IPS DF 6.9 (cell line): ENCODE results near the gene HHIPL2.

ENCODE experiments used
- DNase-seq: peaks from one replicate; pipeline ENCODE4 v3.0.0-alpha.2; 2013; ENCODE audit warnings: low read depth, low spot score
- H3K27ac ChIP-seq: one replicate; pipeline ENCODE4 v1.5.1; 2013; ENCODE audit warnings: low read length, control low read depth
- H3K27me3 ChIP-seq: 2 replicates; pipeline ENCODE4 v1.6.1; 2013; ENCODE audit warnings: mild to moderate bottlenecking, low read length; ENCODE audit not compliant: control insufficient read depth, insufficient read depth
- H3K36me3 ChIP-seq: 2 replicates; pipeline ENCODE4 v1.6.1; 2013; ENCODE audit warnings: low read length; ENCODE audit not compliant: control insufficient read depth, insufficient read depth
- H3K4me1 ChIP-seq: 2 replicates; pipeline ENCODE4 v1.6.1; 2013; ENCODE audit warnings: low read length; ENCODE audit not compliant: control insufficient read depth, insufficient read depth
- H3K4me3 ChIP-seq: 2 replicates; pipeline ENCODE4 v1.5.1; 2013; ENCODE audit warnings: mild to moderate bottlenecking, low read length
- H3K9me3 ChIP-seq: 2 replicates; pipeline ENCODE4 v1.6.1; 2013; ENCODE audit warnings: low read length, inconsistent platforms; ENCODE audit not compliant: control insufficient read depth, insufficient read depth
- WGBS: extraction: QIAGEN DNeasy Blood & Tissue Kit; methylation state at CpG from one replicate; pipeline ENCODE4 v1.1.7; 2013; ENCODE audit warnings: mixed read lengths, missing lambda C conversion rate; ENCODE audit not compliant: insufficient read length, insufficient coverage; 5-methylcytosine and 5-hydroxymethylcytosine counted together

The HHIPL2 gene

DNA sequence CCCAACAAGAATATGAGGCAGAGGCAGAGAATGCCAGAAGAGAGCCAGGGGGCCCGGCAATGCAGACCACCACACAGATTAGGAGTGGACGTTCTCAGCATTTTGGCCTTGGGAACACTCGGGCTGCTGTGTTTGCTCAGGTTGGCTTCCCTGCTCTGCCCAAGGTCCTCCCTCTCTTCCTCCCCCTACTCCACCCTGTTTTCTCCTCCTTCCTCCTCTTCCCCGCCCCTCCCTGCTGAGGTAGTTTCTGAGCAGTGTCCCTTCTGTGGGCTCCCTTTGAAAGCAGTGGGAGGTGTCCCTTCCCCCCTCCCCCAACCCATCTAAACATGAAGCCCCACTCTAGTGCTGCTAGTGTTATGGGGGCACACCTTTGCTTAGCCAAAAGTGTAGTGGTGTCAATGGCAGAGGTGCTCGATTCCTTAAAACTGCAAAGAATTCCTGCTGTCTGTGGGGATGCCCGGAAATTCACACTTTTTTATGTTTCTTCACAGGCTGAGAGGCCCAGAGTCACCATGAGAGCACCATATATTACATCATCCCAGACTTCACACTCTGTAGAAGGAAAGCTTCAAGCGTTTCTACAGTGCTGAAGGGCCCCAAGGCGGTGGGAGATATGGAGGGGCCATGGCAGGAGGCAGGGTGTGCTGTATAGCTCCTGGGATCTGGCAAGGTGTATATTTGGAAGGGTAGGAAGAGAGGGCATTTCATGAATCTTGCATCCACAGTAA, at the start of gene HHIPL2:
TSS of gene HHIPL2 (minus strand) at position 161 of the 728 bp plus-strand sequence. CDS start at position 101, 60 bp downstream.
- no peak within 1 kb of the TSS for H3K27ac ChIP-seq
- no CpG with 5 or more reads among the region's 8 CpGs for WGBS
- no peak within 1 kb of the TSS for H3K4me3 ChIP-seq
- DNase-seq = no peak
- no peaks in the 10 kb centered on the region for H3K9me3 ChIP-seq
- no peaks in the 10 kb centered on the region for H3K27me3 ChIP-seq
- H3K36me3 ChIP-seq = no peaks in the 10 kb centered on the region
- H3K4me1 ChIP-seq = no peaks in the 10 kb centered on the region

- H3K4me3 ChIP-seq = no peak overlapping the region
- H3K4me1 ChIP-seq = no peaks in the 10 kb centered on the region
- no peaks in the 10 kb centered on the region for H3K27me3 ChIP-seq
- H3K27ac ChIP-seq = no peak overlapping the region
- no peaks in the 10 kb centered on the region for H3K9me3 ChIP-seq
- DNase-seq = no peak
- WGBS = no CpG with 5 or more reads among the region's 4 CpGs
- H3K36me3 ChIP-seq = no peaks in the 10 kb centered on the region
Measured at GRCh38 chr1:222596696-222597095, 48.8 kb upstream of the HHIPL2 start.

DNA sequence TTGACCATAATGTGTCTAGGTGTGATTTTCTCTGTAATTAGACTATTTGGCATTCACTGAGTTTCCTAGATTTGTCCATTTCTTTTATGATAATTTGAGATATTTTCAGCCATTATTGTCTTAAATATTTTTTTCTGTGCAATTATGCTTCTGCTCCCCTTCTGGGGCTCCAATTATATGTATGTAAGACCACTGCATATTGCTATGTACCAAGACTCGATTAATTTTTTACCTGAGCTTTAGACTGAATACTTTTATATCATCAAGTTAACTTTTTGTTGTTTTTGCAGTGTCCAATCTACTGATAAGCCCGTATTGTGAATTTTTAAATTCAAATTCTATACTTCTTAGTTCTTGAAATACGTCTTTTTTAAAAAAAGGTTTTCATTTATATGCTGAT, 46.9 kb upstream of the HHIPL2 start:
- Histone ChIP-seq H3K27me3 (no peaks in the 10 kb centered on the region), H3K36me3 (no peaks in the 10 kb centered on the region), H3K4me3 (no peak overlapping the region), H3K27ac (no peak overlapping the region), H3K9me3 (no peaks in the 10 kb centered on the region), H3K4me1 (no peaks in the 10 kb centered on the region)
- no peak for DNase-seq
- no CpG with 5 or more reads among the region's 3 CpGs for WGBS

DNA sequence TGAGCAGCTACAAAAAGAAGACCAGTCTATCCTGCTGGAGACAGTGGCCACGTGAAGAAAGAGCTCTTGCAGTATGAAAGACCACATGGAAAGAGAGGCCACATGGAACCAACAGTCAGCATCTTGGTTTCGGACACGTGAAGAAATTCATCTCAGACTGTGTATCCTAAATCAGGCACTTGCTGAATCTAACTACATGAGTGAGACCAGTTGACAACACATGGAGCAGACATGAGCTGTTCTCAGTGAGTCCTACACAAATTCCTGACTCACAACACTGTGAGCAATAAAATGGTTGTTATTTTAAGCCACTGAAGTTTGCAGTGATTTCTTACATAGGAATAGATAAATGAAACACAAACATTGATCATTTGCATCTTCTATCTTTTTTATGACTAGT, 44.3 kb upstream of the HHIPL2 start:
- Histone ChIP-seq H3K9me3 (no peaks in the 10 kb centered on the region), H3K27me3 (no peaks in the 10 kb centered on the region), H3K4me1 (no peaks in the 10 kb centered on the region), H3K4me3 (no peak overlapping the region), H3K27ac (no peak overlapping the region), H3K36me3 (no peaks in the 10 kb centered on the region)
- DNase-seq = no peak
- no CpG with 5 or more reads among the region's 3 CpGs for WGBS

- peak within 1 kb of the TSS; percentile 93; the same call in 1 of the 2 replicates for H3K4me3 ChIP-seq
- H3K27ac ChIP-seq = no peak within 1 kb of the TSS
- no peaks in the 10 kb centered on the region for H3K4me1 ChIP-seq
- DNase-seq = peak; percentile 48
- no peaks in the 10 kb centered on the region for H3K27me3 ChIP-seq
- no CpG with 5 or more reads among the region's 41 CpGs for WGBS
- H3K9me3 ChIP-seq = no peaks in the 10 kb centered on the region
- H3K36me3 ChIP-seq = no peaks in the 10 kb centered on the region; the same call in 1 of the 2 replicates
Measured at GRCh38 chr1:222589462-222590302, 41.8 kb upstream of the HHIPL2 start, which contains the start of gene TAF1A. Gene TAF1A, minus strand, starts transcription at chr1:222589933.

DNA sequence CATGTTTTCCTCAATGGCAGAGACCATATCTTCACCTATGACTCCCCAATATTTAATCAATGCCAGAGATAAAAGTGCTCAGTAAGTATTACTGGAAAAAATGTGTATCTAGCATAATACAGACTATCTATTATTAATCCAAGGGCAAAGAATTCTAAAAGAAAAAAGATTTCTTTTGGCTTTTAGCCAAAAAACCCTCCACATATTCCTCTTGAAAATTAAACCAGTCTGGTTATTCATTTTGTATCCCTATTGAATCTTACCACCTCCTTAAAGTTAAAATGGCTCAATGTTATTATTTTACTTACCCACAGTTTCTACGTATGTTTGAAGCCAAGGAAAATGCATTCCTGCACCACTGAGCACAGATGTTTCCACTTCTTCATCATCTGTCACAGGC, 40.2 kb upstream of the HHIPL2 start:
- no CpG with 5 or more reads among the region's 1 CpG for WGBS
- Histone ChIP-seq H3K4me1 (no peaks in the 10 kb centered on the region), H3K27me3 (no peaks in the 10 kb centered on the region), H3K36me3 (no peaks in the 10 kb centered on the region; the same call in 1 of the 2 replicates), H3K27ac (no peak overlapping the region), H3K9me3 (no peaks in the 10 kb centered on the region), H3K4me3 (no peak overlapping the region)
- DNase-seq = no peak

DNA sequence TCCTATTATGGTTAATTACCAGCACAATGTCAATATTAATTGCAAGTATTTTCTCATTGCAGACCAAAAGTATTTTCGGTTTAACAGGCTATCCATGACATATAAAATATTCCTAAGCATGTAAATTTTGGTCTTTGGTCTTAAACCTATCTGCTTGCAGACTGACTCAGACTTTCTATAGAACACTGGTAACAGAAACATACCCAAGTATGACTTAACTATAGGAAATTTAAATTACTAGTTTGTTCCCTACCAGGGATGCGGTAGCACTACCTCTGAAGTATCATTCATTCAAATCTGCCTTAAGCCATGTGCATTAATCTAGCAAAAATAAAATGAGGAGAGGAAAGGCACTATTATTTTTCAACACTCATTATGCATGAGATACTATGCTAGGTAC, 38.9 kb upstream of the HHIPL2 start:
- Histone ChIP-seq H3K27me3 (no peaks in the 10 kb centered on the region), H3K36me3 (no peaks in the 10 kb centered on the region; the same call in 1 of the 2 replicates), H3K9me3 (no peaks in the 10 kb centered on the region), H3K4me1 (no peaks in the 10 kb centered on the region), H3K4me3 (no peak overlapping the region), H3K27ac (no peak overlapping the region)
- no CpG with 5 or more reads among the region's 2 CpGs for WGBS
- DNase-seq = no peak

DNA sequence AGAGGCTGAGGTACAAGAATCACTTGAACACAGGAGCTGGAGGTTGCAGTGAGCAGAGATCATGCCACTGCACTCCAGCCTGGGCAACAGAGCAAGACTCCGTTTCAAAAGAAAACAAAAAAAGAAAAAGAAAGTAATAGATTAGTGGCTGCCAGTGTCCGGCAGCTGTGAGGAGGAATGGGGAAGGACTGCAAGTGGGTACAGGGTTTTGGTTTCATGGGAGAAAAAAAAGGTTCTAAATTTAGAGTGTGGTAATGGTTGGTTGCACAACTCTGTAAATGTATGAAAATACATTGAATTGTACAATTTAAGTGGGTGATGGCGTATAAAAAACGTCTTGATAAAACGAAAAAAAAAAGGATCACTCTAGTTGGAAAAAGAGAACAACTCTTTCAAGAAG, 35.2 kb upstream of the HHIPL2 start:
- DNase-seq = no peak
- Histone ChIP-seq H3K36me3 (no peaks in the 10 kb centered on the region; the same call in 1 of the 2 replicates), H3K9me3 (no peaks in the 10 kb centered on the region), H3K4me3 (no peak overlapping the region), H3K27ac (no peak overlapping the region), H3K4me1 (no peaks in the 10 kb centered on the region), H3K27me3 (no peaks in the 10 kb centered on the region)
- WGBS = 94% methylated on average over 2 of the region's 5 CpGs

- no peak overlapping the region for H3K27ac ChIP-seq
- WGBS = no CpG with 5 or more reads among the region's 4 CpGs
- DNase-seq = no peak
- no peak overlapping the region for H3K4me3 ChIP-seq
- no peaks in the 10 kb centered on the region for H3K9me3 ChIP-seq
- no peaks in the 10 kb centered on the region for H3K4me1 ChIP-seq
- no peaks in the 10 kb centered on the region for H3K27me3 ChIP-seq
- H3K36me3 ChIP-seq = no peaks in the 10 kb centered on the region; the same call in 1 of the 2 replicates
Measured at GRCh38 chr1:222582099-222582774, 34.3 kb upstream of the HHIPL2 start.

GRCh38 chr1:222579316-222579715, 31.4 kb upstream of the HHIPL2 start:
- WGBS = no CpG with 5 or more reads among the region's 3 CpGs
- no peak overlapping the region for H3K4me3 ChIP-seq
- H3K27ac ChIP-seq = no peak overlapping the region
- H3K36me3 ChIP-seq = no peaks in the 10 kb centered on the region; the same call in 1 of the 2 replicates
- DNase-seq = no peak
- H3K4me1 ChIP-seq = no peaks in the 10 kb centered on the region
- H3K27me3 ChIP-seq = no peaks in the 10 kb centered on the region
- H3K9me3 ChIP-seq = no peaks in the 10 kb centered on the region
